Type B pancreatic cell (in vitro differentiated cells): ENCODE measurements around the gene RRP36. TPM values are rescaled to one million over a fixed set of nuclear protein-coding genes. Genes with fewer than 3 reads are reported as not detected.

Experiments
- DNase-seq: peaks from one replicate; pipeline ENCODE4 v3.0.0; 2021; ENCODE audit warnings: mixed read lengths; ENCODE audit not compliant: unreplicated experiment; ENCODE audit errors: extremely low spot score
- H3K27ac Mint-ChIP-seq: 2 replicates; pipeline ENCODE4 v1.8.0; 2021; ENCODE audit warnings: mild to moderate bottlenecking, mixed read lengths
- H3K27me3 Mint-ChIP-seq: 2 replicates; pipeline ENCODE4 v1.8.0; 2021; ENCODE audit warnings: mixed read lengths
- H3K36me3 Mint-ChIP-seq: 2 replicates; pipeline ENCODE4 v1.8.0; 2021; ENCODE audit warnings: mixed read lengths
- H3K4me1 Mint-ChIP-seq: one replicate; pipeline ENCODE4 v1.8.0; 2021; ENCODE audit warnings: mixed read lengths; ENCODE audit not compliant: unreplicated experiment
- H3K4me3 Mint-ChIP-seq: 2 replicates; pipeline ENCODE4 v1.8.0; 2021; ENCODE audit warnings: mild to moderate bottlenecking, mixed read lengths
- H3K9me3 Mint-ChIP-seq: 2 replicates; pipeline ENCODE4 v1.8.0; 2021; ENCODE audit warnings: mixed read lengths
- CTCF ChIP-seq: fragments of 200-600 bp; sonication (generic); conservative IDR thresholded peaks from 2 replicates; pipeline ENCODE4 v1.5.0; 2021; ENCODE audit warnings: antibody characterized with exemption, mild to moderate bottlenecking
- total RNA-seq: library from RNA; stranded (reverse); gene quantifications from 2 replicates; pipeline ENCODE4 v1.2.1, GENCODE V29; 2021; ENCODE audit warnings: low replicate concordance

RRP36 gene
- total RNA-seq, 1 donor from 2014 or later, result 56.7 TPM

GRCh38 chr6:43026365-43026764 lies 4.9 kb downstream of the RRP36 start:
- no peak for TF ChIP-seq CTCF
- Mint-ChIP-seq H3K27me3 (no peaks in the 10 kb centered on the region), H3K27ac (no peak overlapping the region), H3K9me3 (no peaks in the 10 kb centered on the region), H3K36me3 (peaks cover 32% of the 10 kb centered on the region), H3K4me1 (peaks cover 4% of the 10 kb centered on the region), H3K4me3 (no peak overlapping the region)
- DNase-seq, result no peak

- H3K27me3 Mint-ChIP-seq, result no peaks in the 10 kb centered on the region
- no peaks in the 10 kb centered on the region for H3K9me3 Mint-ChIP-seq
Measured at GRCh38 chr6:43029120-43029519, 7.7 kb downstream of the RRP36 start.

GRCh38 chr6:43032326-43032725 lies 10.9 kb downstream of the RRP36 start:
- Mint-ChIP-seq H3K4me1 (no peaks in the 10 kb centered on the region), H3K27me3 (no peaks in the 10 kb centered on the region), H3K9me3 (no peaks in the 10 kb centered on the region), H3K27ac (no peak overlapping the region), H3K36me3 (peaks cover 31% of the 10 kb centered on the region), H3K4me3 (no peak overlapping the region)
- TF ChIP-seq CTCF, result no peak
- no peak for DNase-seq

More at GRCh38 chr6:43029120-43029519, 7.7 kb downstream of the RRP36 start:
- TF ChIP-seq CTCF, result no peak
- Mint-ChIP-seq H3K4me3 (no peak overlapping the region), H3K36me3 (peaks cover 41% of the 10 kb centered on the region), H3K4me1 (peaks cover 2% of the 10 kb centered on the region), H3K27ac (no peak overlapping the region)
- DNase-seq, result no peak

DNA sequence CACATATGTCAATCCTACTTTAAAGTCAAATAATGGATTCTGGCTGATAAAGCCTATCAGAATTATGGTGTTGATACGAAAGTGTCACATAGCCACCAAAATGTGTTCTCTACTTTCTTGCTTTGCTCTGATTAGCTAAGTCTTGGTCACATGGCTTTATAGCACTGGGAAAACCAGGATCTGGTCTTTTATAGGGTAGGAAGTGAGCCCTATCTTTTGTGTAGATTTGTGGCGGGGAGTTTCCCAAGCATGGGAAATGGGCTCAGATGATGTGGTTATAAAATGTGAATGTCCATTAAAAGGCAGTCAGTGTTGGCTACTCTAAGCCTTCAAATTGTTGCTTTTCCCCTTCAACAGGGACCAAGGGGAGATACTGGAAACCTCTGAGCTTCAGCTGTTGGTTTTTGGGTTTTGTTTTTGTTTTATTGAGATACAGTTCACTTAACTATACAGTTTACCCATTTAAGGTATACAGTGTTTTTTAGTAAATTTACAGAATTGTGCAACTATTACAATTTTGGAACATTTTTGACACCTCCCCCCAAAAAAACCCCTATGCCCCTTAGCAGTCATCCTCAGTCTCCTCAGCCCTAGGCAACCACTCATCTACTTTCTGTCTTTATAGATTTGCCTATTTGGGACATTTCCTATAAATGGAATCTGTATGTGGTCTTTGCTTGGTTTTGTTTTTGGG lies 12.2 kb downstream of the RRP36 start:
- Mint-ChIP-seq H3K9me3 (no peaks in the 10 kb centered on the region), H3K4me1 (no peaks in the 10 kb centered on the region), H3K27ac (no peak overlapping the region), H3K4me3 (no peak overlapping the region), H3K36me3 (peaks cover 31% of the 10 kb centered on the region), H3K27me3 (no peaks in the 10 kb centered on the region)
- DNase-seq, result no peak
- TF ChIP-seq CTCF, result no peak

GRCh38 chr6:43034190-43034525 lies 12.7 kb downstream of the RRP36 start:
- Mint-ChIP-seq H3K27ac (no peak overlapping the region), H3K9me3 (no peaks in the 10 kb centered on the region), H3K4me1 (no peaks in the 10 kb centered on the region), H3K27me3 (no peaks in the 10 kb centered on the region), H3K4me3 (no peak overlapping the region), H3K36me3 (peaks cover 31% of the 10 kb centered on the region)
- DNase-seq, result no peak
- no peak for TF ChIP-seq CTCF
